OCI-LY1 (cell line): ENCODE data around the gene AP4S1.

Source experiments
- EZH2 ChIP-seq: fragments of 200-600 bp; sonication (generic), shearing (Covaris generic); IDR thresholded peaks from 2 replicates; pipeline ENCODE4 v1.8.0; 2017; ENCODE audit warnings: borderline replicate concordance, mixed run types, mild to moderate bottlenecking, antibody characterized with exemption, low read length, moderate library complexity, mixed read lengths
- TF ChIP-seq, protein P1 (sequence below): fragments of 200-600 bp; sonication (generic), shearing (Covaris generic); IDR thresholded peaks from 2 replicates; pipeline ENCODE4 v1.5.1; 2017; ENCODE audit warnings: mild to moderate bottlenecking, antibody characterized with exemption, low read length, moderate library complexity, mixed read lengths

DNA sequence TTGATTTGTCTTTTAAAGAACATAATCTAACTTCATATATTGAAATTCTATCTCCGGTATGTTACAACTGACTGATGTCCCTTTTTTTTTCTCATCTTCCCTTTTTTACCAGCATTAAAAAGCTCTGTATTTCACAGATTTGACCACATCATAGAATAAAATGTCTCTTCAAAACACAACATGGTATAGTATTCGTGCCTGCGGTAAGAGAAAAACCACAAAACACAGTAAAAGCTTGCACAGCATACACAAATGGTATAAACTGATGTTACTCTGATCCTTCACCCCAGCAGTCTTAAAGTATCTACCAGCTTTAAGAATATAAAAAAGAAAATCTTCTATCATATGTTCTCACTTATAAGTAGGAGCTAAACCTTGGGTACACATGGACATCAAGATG, 98.7 kb downstream of the AP4S1 start:
- TF ChIP-seq, protein P1, sequence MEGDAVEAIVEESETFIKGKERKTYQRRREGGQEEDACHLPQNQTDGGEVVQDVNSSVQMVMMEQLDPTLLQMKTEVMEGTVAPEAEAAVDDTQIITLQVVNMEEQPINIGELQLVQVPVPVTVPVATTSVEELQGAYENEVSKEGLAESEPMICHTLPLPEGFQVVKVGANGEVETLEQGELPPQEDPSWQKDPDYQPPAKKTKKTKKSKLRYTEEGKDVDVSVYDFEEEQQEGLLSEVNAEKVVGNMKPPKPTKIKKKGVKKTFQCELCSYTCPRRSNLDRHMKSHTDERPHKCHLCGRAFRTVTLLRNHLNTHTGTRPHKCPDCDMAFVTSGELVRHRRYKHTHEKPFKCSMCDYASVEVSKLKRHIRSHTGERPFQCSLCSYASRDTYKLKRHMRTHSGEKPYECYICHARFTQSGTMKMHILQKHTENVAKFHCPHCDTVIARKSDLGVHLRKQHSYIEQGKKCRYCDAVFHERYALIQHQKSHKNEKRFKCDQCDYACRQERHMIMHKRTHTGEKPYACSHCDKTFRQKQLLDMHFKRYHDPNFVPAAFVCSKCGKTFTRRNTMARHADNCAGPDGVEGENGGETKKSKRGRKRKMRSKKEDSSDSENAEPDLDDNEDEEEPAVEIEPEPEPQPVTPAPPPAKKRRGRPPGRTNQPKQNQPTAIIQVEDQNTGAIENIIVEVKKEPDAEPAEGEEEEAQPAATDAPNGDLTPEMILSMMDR, result no peak
- TF ChIP-seq EZH2, result no peak
